DOHH2 (cell line): ENCODE measurements around the gene HOXC9.
A peak's percentile ranks its signal among the peaks of the same experiment; 100 is the strongest.

Experiments used
- H3F3A ChIP-seq: fragments of 200-600 bp; sonication (generic), shearing (Covaris generic); 2 replicates; pipeline ENCODE4 v1.6.0; 2016; ENCODE audit warnings: antibody characterized with exemption, mild to moderate bottlenecking; ENCODE audit not compliant: control insufficient read depth, insufficient read depth
- H3K27ac ChIP-seq: fragments of 200-600 bp; sonication (generic); 2 replicates; pipeline ENCODE4 v1.5.1; 2014; ENCODE audit warnings: low read depth, mild to moderate bottlenecking, low read length, moderate library complexity
- H3K27me3 ChIP-seq: fragments of 200-600 bp; sonication (generic); 2 replicates; pipeline ENCODE4 v1.6.1; 2014; ENCODE audit warnings: mild to moderate bottlenecking, low read length, mixed read lengths; ENCODE audit not compliant: control insufficient read depth
- H3K36me3 ChIP-seq: fragments of 200-600 bp; sonication (generic); 2 replicates; pipeline ENCODE4 v1.6.1; 2014; ENCODE audit warnings: mild to moderate bottlenecking, low read length, moderate library complexity, mixed read lengths; ENCODE audit not compliant: control insufficient read depth
- H3K4me1 ChIP-seq: fragments of 200-600 bp; sonication (generic); 2 replicates; pipeline ENCODE4 v1.6.1; 2014; ENCODE audit warnings: mild to moderate bottlenecking, low read length, mixed read lengths; ENCODE audit not compliant: control insufficient read depth
- H3K4me2 ChIP-seq: fragments of 200-600 bp; sonication (generic); 2 replicates; pipeline ENCODE4 v1.6.0; 2014; ENCODE audit warnings: mild to moderate bottlenecking, low read length, moderate library complexity
- H3K4me3 ChIP-seq: fragments of 200-600 bp; sonication (generic); 2 replicates; pipeline ENCODE4 v1.5.1; 2014; ENCODE audit warnings: mild to moderate bottlenecking, low read length, mixed read lengths
- H3K79me2 ChIP-seq: fragments of 200-600 bp; sonication (generic); 2 replicates; pipeline ENCODE4 v1.6.1; 2014; ENCODE audit warnings: mild to moderate bottlenecking, low read length, mixed read lengths; ENCODE audit not compliant: control insufficient read depth
- H3K9me2 ChIP-seq: fragments of 200-600 bp; sonication (generic); replicated peaks from 2 replicates; pipeline ENCODE4 v1.6.1; 2014; ENCODE audit warnings: mild to moderate bottlenecking, low read length, mixed read lengths; ENCODE audit not compliant: control insufficient read depth
- H3K9me3 ChIP-seq: fragments of 200-600 bp; sonication (generic); 2 replicates; pipeline ENCODE4 v1.6.1; 2014; ENCODE audit warnings: antibody characterized with exemption, low read length, mixed read lengths; ENCODE audit not compliant: control insufficient read depth, insufficient read depth
- H4K20me1 ChIP-seq: fragments of 200-600 bp; sonication (generic); 2 replicates; pipeline ENCODE4 v1.6.0; 2014; ENCODE audit warnings: low read depth, mild to moderate bottlenecking, antibody characterized with exemption, low read length, moderate library complexity; ENCODE audit not compliant: control insufficient read depth, insufficient read depth
- CTCF ChIP-seq: fragments of 200-600 bp; sonication (generic); IDR thresholded peaks from one replicate; pipeline ENCODE4 v1.5.1; 2014; ENCODE audit warnings: antibody characterized with exemption, mild to moderate bottlenecking, low read depth, low read length; ENCODE audit not compliant: poor library complexity, severe bottlenecking
- EZH2phosphoT487 ChIP-seq: fragments of 200-600 bp; sonication (generic); IDR thresholded peaks from 2 replicates; pipeline ENCODE4 v1.6.1; 2017; ENCODE audit warnings: borderline replicate concordance, mild to moderate bottlenecking, antibody characterized with exemption, low read length, moderate library complexity, mixed read lengths

Gene HOXC9

GRCh38 chr12:54009171-54010052 lies 9.5 kb downstream of the HOXC9 start:
- Histone ChIP-seq H3F3A (no peaks in the 10 kb centered on the region; the same call in 1 of the 2 replicates), H3K36me3 (no peaks in the 10 kb centered on the region), H3K9me2 (no peaks in the 10 kb centered on the region), H3K4me1 (peaks cover 27% of the 10 kb centered on the region), H3K4me3 (no peak overlapping the region), H3K79me2 (no peaks in the 10 kb centered on the region), H4K20me1 (no peaks in the 10 kb centered on the region), H3K9me3 (no peaks in the 10 kb centered on the region), H3K27me3 (peaks cover 91% of the 10 kb centered on the region), H3K27ac (no peak overlapping the region), H3K4me2 (no peak overlapping the region)
- TF ChIP-seq CTCF = no peak
- TF ChIP-seq EZH2phosphoT487 = peak; percentile 91

- Histone ChIP-seq H3K4me1 (peaks cover 26% of the 10 kb centered on the region), H3K4me2 (no peak overlapping the region), H3K9me3 (no peaks in the 10 kb centered on the region), H3K9me2 (no peaks in the 10 kb centered on the region), H3F3A (no peaks in the 10 kb centered on the region; the same call in 1 of the 2 replicates), H4K20me1 (no peaks in the 10 kb centered on the region), H3K36me3 (no peaks in the 10 kb centered on the region), H3K27ac (no peak overlapping the region), H3K27me3 (peaks cover 91% of the 10 kb centered on the region), H3K79me2 (no peaks in the 10 kb centered on the region), H3K4me3 (no peak overlapping the region)
- no peak for TF ChIP-seq CTCF
- 0 out of 2 replicates have a peak, but pooled peaks have one; percentile 14 for TF ChIP-seq EZH2phosphoT487
Measured at GRCh38 chr12:54010053-54010971, 10.4 kb downstream of the HOXC9 start.

GRCh38 chr12:54010972-54011664 lies 11.2 kb downstream of the HOXC9 start:
- H3K36me3 ChIP-seq = no peaks in the 10 kb centered on the region
- no peaks in the 10 kb centered on the region for H3K9me2 ChIP-seq
- no peaks in the 10 kb centered on the region for H3K79me2 ChIP-seq
- TF ChIP-seq EZH2phosphoT487 (no peak; the same call in none of the 2 replicates), CTCF (no peak)
- no peaks in the 10 kb centered on the region for H3K9me3 ChIP-seq
- no peaks in the 10 kb centered on the region for H4K20me1 ChIP-seq
- H3K27me3 ChIP-seq = peaks cover 92% of the 10 kb centered on the region
- no peaks in the 10 kb centered on the region; the same call in 1 of the 2 replicates for H3F3A ChIP-seq
- H3K27ac ChIP-seq = no peak overlapping the region
- no peak overlapping the region for H3K4me3 ChIP-seq
- peak overlapping the region; percentile 5; the same call in 1 of the 2 replicates for H3K4me2 ChIP-seq
- H3K4me1 ChIP-seq = peaks cover 18% of the 10 kb centered on the region
